PC-3 (cell line): Measurements from ENCODE around the gene MYLK3. TPM values are rescaled to one million over a fixed set of nuclear protein-coding genes. Genes with fewer than 3 reads are reported as not detected.

Source experiments
- ATAC-seq: fragments of 200-7000 bp; cut with Tn5 transposase; 2 replicates; pipeline ENCODE4 v1.9.1; 2020; ENCODE audit warnings: mild to moderate bottlenecking, moderate library complexity
- BruUV-seq: library from RNA; stranded (reverse); fragments of 400-500 nt; replicated peaks from 2 replicates; lab custom pipeline; 2021; lab: Mats Ljungman, UMichigan
- CTCF ChIA-PET: fragments of 300-600 bp; sonication (Branson Sonifier 250); formaldehyde crosslinking; loops from one replicate; lab custom pipeline; 2022; ENCODE audit warnings: antibody characterized with exemption; lab: Charles Lee
- POLR2A ChIA-PET: fragments of 300-600 bp; sonication (Branson Sonifier 250); formaldehyde crosslinking; loops from one replicate; lab custom pipeline; 2022; ENCODE audit warnings: antibody characterized with exemption; ENCODE audit not compliant: unreplicated experiment; lab: Charles Lee
- DNase-seq: peaks from one replicate; pipeline ENCODE4 v3.0.0-alpha.2; 2015
- H2AFZ ChIP-seq: fragments of 300-600 bp; sonication (generic); 2 replicates; pipeline ENCODE4 v1.6.0; 2016; ENCODE audit warnings: antibody characterized with exemption, low read length
- H3F3A ChIP-seq: fragments of 300-600 bp; sonication (generic); one replicate; pipeline ENCODE4 v1.6.0; 2017; ENCODE audit warnings: antibody characterized with exemption, low read length, control low read depth, mild to moderate bottlenecking; ENCODE audit not compliant: unreplicated experiment
- H3K27ac ChIP-seq: fragments of 300-600 bp; sonication (generic); 2 replicates; pipeline ENCODE4 v1.5.1; 2016; ENCODE audit warnings: mild to moderate bottlenecking, low read length
- H3K27me3 ChIP-seq: fragments of 300-600 bp; sonication (generic); 2 replicates; pipeline ENCODE4 v1.6.1; 2016; ENCODE audit warnings: low read length, mixed read lengths
- H3K36me3 ChIP-seq: fragments of 300-600 bp; sonication (generic); 2 replicates; pipeline ENCODE4 v1.6.1; 2016; ENCODE audit warnings: low read depth, mixed run types, low read length, mixed read lengths
- H3K4me1 ChIP-seq: fragments of 300-600 bp; sonication (generic); 2 replicates; pipeline ENCODE4 v1.5.1; 2016; ENCODE audit warnings: low read length; ENCODE audit not compliant: insufficient read depth
- H3K4me2 ChIP-seq: fragments of 300-600 bp; sonication (generic); 2 replicates; pipeline ENCODE4 v1.6.0; 2016; ENCODE audit warnings: low read length
- H3K4me3 ChIP-seq: fragments of 300-600 bp; sonication (generic); 2 replicates; pipeline ENCODE4 v1.5.1; 2016; ENCODE audit warnings: mild to moderate bottlenecking, low read length, mixed read lengths
- H3K79me2 ChIP-seq: fragments of 300-600 bp; sonication (generic); 2 replicates; pipeline ENCODE4 v1.6.1; 2017; ENCODE audit warnings: low read length, mixed read lengths
- H3K9ac ChIP-seq: fragments of 300-600 bp; sonication (generic); 2 replicates; pipeline ENCODE4 v1.6.0; 2016; ENCODE audit warnings: mild to moderate bottlenecking, low read length
- H3K9me2 ChIP-seq: fragments of 300-600 bp; sonication (generic); replicated peaks from 2 replicates; pipeline ENCODE4 v1.6.1; 2016; ENCODE audit warnings: mixed run types, low read length, mixed read lengths
- H3K9me3 ChIP-seq: fragments of 300-600 bp; sonication (generic); 2 replicates; pipeline ENCODE4 v1.6.1; 2016; ENCODE audit warnings: low read length, mixed read lengths
- H4K20me1 ChIP-seq: fragments of 300-600 bp; sonication (generic); 2 replicates; pipeline ENCODE4 v1.6.1; 2016; ENCODE audit warnings: low read length, mixed read lengths
- CTCF ChIP-seq: fragments of 300-600 bp; sonication (generic); conservative IDR thresholded peaks from 2 replicates; pipeline ENCODE4 v1.5.1; 2017; ENCODE audit warnings: antibody characterized with exemption, low read depth, mild to moderate bottlenecking, low read length
- EZH2 ChIP-seq: fragments of 300-600 bp; sonication (generic); IDR thresholded peaks from one replicate; pipeline ENCODE4 v1.6.1; 2017; ENCODE audit warnings: antibody characterized with exemption, mild to moderate bottlenecking, low read length; ENCODE audit not compliant: unreplicated experiment
- EZH2phosphoT487 ChIP-seq: fragments of 300-600 bp; sonication (generic); IDR thresholded peaks from 2 replicates; pipeline ENCODE4 v1.6.1; 2018; ENCODE audit warnings: mild to moderate bottlenecking, antibody characterized with exemption, low read length, borderline replicate concordance
- intact Hi-C: fragments of 100-400 bp; cut with micrococcal nuclease; formaldehyde crosslinking; loops from 2 replicates; pipeline ENCODE4 v1.9.0; 2023
- total RNA-seq: library from RNA; depleted of rRNA; stranded (reverse); fragments of >200 nt; gene quantifications from 2 replicates; pipeline ENCODE4 v1.2.3, GENCODE V29; 2014

MYLK3 gene
- total RNA-seq, 1 experiment from 2014 or later: under 0.01 TPM

GRCh38 chr16:46745617-46746016 lies 2.5 kb downstream of the MYLK3 start:
- CTCF ChIA-PET: no interaction called here
- TF ChIP-seq CTCF (no peak), EZH2 (no peak), EZH2phosphoT487 (no peak)
- H3K4me1 ChIP-seq: no peaks in the 10 kb centered on the region
- H3K79me2 ChIP-seq: no peaks in the 10 kb centered on the region
- no peaks in the 10 kb centered on the region for H3K9me3 ChIP-seq
- intact Hi-C loops: no loop called here
- no peak overlapping the region for H3K4me3 ChIP-seq
- H3F3A ChIP-seq: no peaks in the 10 kb centered on the region
- BruUV-seq: no TSS peak
- no peak overlapping the region for H2AFZ ChIP-seq
- H3K9me2 ChIP-seq: no peaks in the 10 kb centered on the region
- no peak overlapping the region for H3K27ac ChIP-seq
- POLR2A ChIA-PET: no interaction called here
- H3K4me2 ChIP-seq: no peak overlapping the region
- DNase-seq: no peak
- no peaks in the 10 kb centered on the region for H3K27me3 ChIP-seq
- ATAC-seq: no peak
- H3K9ac ChIP-seq: no peak overlapping the region
- no peaks in the 10 kb centered on the region for H3K36me3 ChIP-seq
- H4K20me1 ChIP-seq: no peaks in the 10 kb centered on the region

GRCh38 chr16:46743232-46743719 lies 4.9 kb downstream of the MYLK3 start:
- H3K9ac ChIP-seq: no peak overlapping the region
- H3K4me1 ChIP-seq: no peaks in the 10 kb centered on the region
- ChIA-PET CTCF (no interaction called here), POLR2A (no interaction called here)
- no peaks in the 10 kb centered on the region for H3K27me3 ChIP-seq
- no peaks in the 10 kb centered on the region for H3K79me2 ChIP-seq
- no TSS peak for BruUV-seq
- no peak for TF ChIP-seq EZH2phosphoT487
- TF ChIP-seq EZH2: no peak
- no peak for TF ChIP-seq CTCF
- no peaks in the 10 kb centered on the region for H3K9me3 ChIP-seq
- H3K36me3 ChIP-seq: no peaks in the 10 kb centered on the region
- H3K9me2 ChIP-seq: no peaks in the 10 kb centered on the region
- no peak overlapping the region for H3K4me2 ChIP-seq
- no peak overlapping the region for H3K27ac ChIP-seq
- intact Hi-C loops: no loop called here
- DNase-seq (no peak), ATAC-seq (no peak)
- no peaks in the 10 kb centered on the region for H4K20me1 ChIP-seq
- no peak overlapping the region for H3K4me3 ChIP-seq
- H3F3A ChIP-seq: no peaks in the 10 kb centered on the region
- H2AFZ ChIP-seq: no peak overlapping the region

GRCh38 chr16:46739934-46740333 lies 8.2 kb downstream of the MYLK3 start:
- no TSS peak for BruUV-seq
- H3K79me2 ChIP-seq: no peaks in the 10 kb centered on the region
- no peak overlapping the region for H3K27ac ChIP-seq
- H3F3A ChIP-seq: no peaks in the 10 kb centered on the region
- no peak overlapping the region for H3K9ac ChIP-seq
- H4K20me1 ChIP-seq: no peaks in the 10 kb centered on the region
- no peak overlapping the region for H2AFZ ChIP-seq
- H3K9me2 ChIP-seq: no peaks in the 10 kb centered on the region
- H3K36me3 ChIP-seq: no peaks in the 10 kb centered on the region
- no peaks in the 10 kb centered on the region for H3K27me3 ChIP-seq
- TF ChIP-seq EZH2 (no peak), CTCF (no peak), EZH2phosphoT487 (no peak)
- POLR2A ChIA-PET: no interaction called here
- ATAC-seq (no peak), DNase-seq (no peak)
- CTCF ChIA-PET: no interaction called here
- no peaks in the 10 kb centered on the region for H3K4me1 ChIP-seq
- H3K4me2 ChIP-seq: no peak overlapping the region
- intact Hi-C loops: no loop called here
- H3K9me3 ChIP-seq: no peaks in the 10 kb centered on the region
- no peak overlapping the region for H3K4me3 ChIP-seq
